Measurements from ENCODE around the gene DYRK1B. TPM values are rescaled to one million over a fixed set of nuclear protein-coding genes. Genes with fewer than 3 reads are reported as not detected.
"Not testable (repeated sequence)": the region's sequence is repeated elsewhere in the genome, so short reads cannot be mapped to it uniquely, and the experiment has no call there.

DYRK1B gene
- total RNA-seq (2014; rRNA removed) (2.4 and 2.8 TPM in 2 replicates), Bru-seq, nascent RNA (percentile 55 among the genes with signal in this experiment), BruChase-seq, experiment 1, labeled RNA remaining after a 6-hour chase (percentile 65 among the genes with signal in this experiment), BruChase-seq, experiment 2, labeled RNA remaining after a 2-hour chase (percentile 70 among the genes with signal in this experiment)
- long read RNA-seq, transcript DYRK1B-201 (11 exons, 2,535 nt), result major isoform, 12 of 29 reads
- long read RNA-seq, partial matches to known transcripts, result 14 of 29 reads
- long read RNA-seq, other reads (novel, unspliced or antisense), result 0 of 29 reads

GRCh38 chr19:39833464-39834286, at the start of gene DYRK1B:
TSS of gene DYRK1B (minus strand) at chr19:39834162. CDS start at chr19:39831867, 2,295 bp downstream.
- DNase-seq (peak; percentile 81), ATAC-seq (peak; percentile 95)
- ChIA-PET CTCF (interaction anchor here (0.9 to 1.1 kb wide), 2 partner anchors 12 to 137 kb away, joined by 3 to 4 read pairs; no protein-coding TSS in a partner anchor), POLR2A (ENCODE audit: unreplicated experiment) (interaction anchor here (0.6 to 1.2 kb wide), 2 partner anchors 51 to 398 kb away, joined by 3 to 17 read pairs; partner anchors contain the start of gene RPS16)
- Histone ChIP-seq H3K9me2 (replicated peaks; ENCODE audit: low read length) (no peaks in the 10 kb centered on the region), H4K20me1 (ENCODE audit: low read length) (no peaks in the 10 kb centered on the region), H3K4me1 (ENCODE audit: insufficient read depth, low read length) (peaks cover 4% of the 10 kb centered on the region; the same call in 1 of the 2 replicates), H3K79me2 (ENCODE audit: low read length) (no peaks in the 10 kb centered on the region), H3K4me2 (ENCODE audit: low read length) (peak within 1 kb of the TSS; percentile 80), H3K9me3 (ENCODE audit: low read length) (no peaks in the 10 kb centered on the region), H2AFZ (ENCODE audit: low read length) (peak within 1 kb of the TSS; percentile 65), H3K4me3 (ENCODE audit: low read length) (peak within 1 kb of the TSS; percentile 73), H3K27me3 (ENCODE audit: low read length) (no peaks in the 10 kb centered on the region), H3K9ac (ENCODE audit: low read length) (peak within 1 kb of the TSS; percentile 72), H3F3A (ENCODE audit: low read length, unreplicated experiment) (no peaks in the 10 kb centered on the region), H3K36me3 (ENCODE audit: low read depth, low read length) (peaks cover 30% of the 10 kb centered on the region), H3K27ac (ENCODE audit: low read length) (peak within 1 kb of the TSS; percentile 49; the same call in 1 of the 2 replicates)
- TSS peak; percentile 50 for BruUV-seq (replicated peaks)
- intact Hi-C loops (cut with micrococcal nuclease), result no loop called here
- TF ChIP-seq, protein P1, sequence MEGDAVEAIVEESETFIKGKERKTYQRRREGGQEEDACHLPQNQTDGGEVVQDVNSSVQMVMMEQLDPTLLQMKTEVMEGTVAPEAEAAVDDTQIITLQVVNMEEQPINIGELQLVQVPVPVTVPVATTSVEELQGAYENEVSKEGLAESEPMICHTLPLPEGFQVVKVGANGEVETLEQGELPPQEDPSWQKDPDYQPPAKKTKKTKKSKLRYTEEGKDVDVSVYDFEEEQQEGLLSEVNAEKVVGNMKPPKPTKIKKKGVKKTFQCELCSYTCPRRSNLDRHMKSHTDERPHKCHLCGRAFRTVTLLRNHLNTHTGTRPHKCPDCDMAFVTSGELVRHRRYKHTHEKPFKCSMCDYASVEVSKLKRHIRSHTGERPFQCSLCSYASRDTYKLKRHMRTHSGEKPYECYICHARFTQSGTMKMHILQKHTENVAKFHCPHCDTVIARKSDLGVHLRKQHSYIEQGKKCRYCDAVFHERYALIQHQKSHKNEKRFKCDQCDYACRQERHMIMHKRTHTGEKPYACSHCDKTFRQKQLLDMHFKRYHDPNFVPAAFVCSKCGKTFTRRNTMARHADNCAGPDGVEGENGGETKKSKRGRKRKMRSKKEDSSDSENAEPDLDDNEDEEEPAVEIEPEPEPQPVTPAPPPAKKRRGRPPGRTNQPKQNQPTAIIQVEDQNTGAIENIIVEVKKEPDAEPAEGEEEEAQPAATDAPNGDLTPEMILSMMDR (conservative IDR thresholded peaks at IDR 0.05; ENCODE audit: low read depth, low read length), result no peak
- TF ChIP-seq EZH2phosphoT487 (IDR thresholded peaks at IDR 0.05; ENCODE audit: borderline replicate concordance, low read length) (no peak), EZH2 (IDR thresholded peaks at IDR 0.05; ENCODE audit: low read length, unreplicated experiment) (no peak)

GRCh38 chr19:39882645-39883044, 48.7 kb upstream of the DYRK1B start:
- CTCF ChIA-PET; H3K4me2 ChIP-seq (ENCODE audit: low read length): not testable (repeated sequence)

GRCh38 chr19:39881495-39882110, 47.6 kb upstream of the DYRK1B start:
- POLR2A ChIA-PET (ENCODE audit: unreplicated experiment); H3K9ac ChIP-seq (ENCODE audit: low read length); H3K27me3 ChIP-seq (ENCODE audit: low read length); BruUV-seq (replicated peaks); H3K27ac ChIP-seq (ENCODE audit: low read length); H3F3A ChIP-seq (ENCODE audit: low read length, unreplicated experiment); H3K9me2 ChIP-seq (replicated peaks; ENCODE audit: low read length); H3K79me2 ChIP-seq (ENCODE audit: low read length); H3K4me2 ChIP-seq (ENCODE audit: low read length); H3K4me1 ChIP-seq (ENCODE audit: insufficient read depth, low read length); H3K9me3 ChIP-seq (ENCODE audit: low read length); H3K4me3 ChIP-seq (ENCODE audit: low read length); intact Hi-C loops (cut with micrococcal nuclease); H2AFZ ChIP-seq (ENCODE audit: low read length); H4K20me1 ChIP-seq (ENCODE audit: low read length); H3K36me3 ChIP-seq (ENCODE audit: low read depth, low read length): not testable (repeated sequence)
- ATAC-seq (peak; percentile 72), DNase-seq (peak; percentile 51)
- CTCF ChIA-PET, result interaction anchor here (1.0 kb wide), 1 partner anchor 89 kb away, joined by 3 read pairs; no protein-coding TSS in a partner anchor
- TF ChIP-seq, protein P1 (conservative IDR thresholded peaks at IDR 0.05; ENCODE audit: low read depth, low read length), result peak; percentile 42; the same call in 1 of the 2 replicates

More at GRCh38 chr19:39882645-39883044, 48.7 kb upstream of the DYRK1B start:
- H3K36me3 ChIP-seq (ENCODE audit: low read depth, low read length); DNase-seq; H3K9ac ChIP-seq (ENCODE audit: low read length); H3K9me3 ChIP-seq (ENCODE audit: low read length); intact Hi-C loops (cut with micrococcal nuclease); H3K4me1 ChIP-seq (ENCODE audit: insufficient read depth, low read length); H3K27ac ChIP-seq (ENCODE audit: low read length); H4K20me1 ChIP-seq (ENCODE audit: low read length); H3F3A ChIP-seq (ENCODE audit: low read length, unreplicated experiment); H3K4me3 ChIP-seq (ENCODE audit: low read length); H3K79me2 ChIP-seq (ENCODE audit: low read length); BruUV-seq (replicated peaks); ATAC-seq; H2AFZ ChIP-seq (ENCODE audit: low read length); POLR2A ChIA-PET (ENCODE audit: unreplicated experiment); H3K27me3 ChIP-seq (ENCODE audit: low read length); H3K9me2 ChIP-seq (replicated peaks; ENCODE audit: low read length): not testable (repeated sequence)

- H3K4me3 ChIP-seq (ENCODE audit: low read length); H3K9me3 ChIP-seq (ENCODE audit: low read length); H3K9me2 ChIP-seq (replicated peaks; ENCODE audit: low read length); H3K4me2 ChIP-seq (ENCODE audit: low read length); H2AFZ ChIP-seq (ENCODE audit: low read length); CTCF ChIA-PET; H3K79me2 ChIP-seq (ENCODE audit: low read length); intact Hi-C loops (cut with micrococcal nuclease); BruUV-seq (replicated peaks); ATAC-seq; POLR2A ChIA-PET (ENCODE audit: unreplicated experiment); H3K4me1 ChIP-seq (ENCODE audit: insufficient read depth, low read length); H3K36me3 ChIP-seq (ENCODE audit: low read depth, low read length); H3K27me3 ChIP-seq (ENCODE audit: low read length); H3K9ac ChIP-seq (ENCODE audit: low read length); H3F3A ChIP-seq (ENCODE audit: low read length, unreplicated experiment); H4K20me1 ChIP-seq (ENCODE audit: low read length); DNase-seq; H3K27ac ChIP-seq (ENCODE audit: low read length): not testable (repeated sequence)
Observed at GRCh38 chr19:39880241-39880640, 46.3 kb upstream of the DYRK1B start.
